ENCODE measurements around the gene ODF2L.

Gene ODF2L

GRCh38 chr1:86339014-86339812 is 56.9 kb downstream of the ODF2L start:
- peak; percentile 83 for DNase-seq (ENCODE audit: low read depth)
- no peak for TF ChIP-seq POLR2A (IDR thresholded peaks at IDR 0.05; ENCODE audit: extremely low read depth, insufficient read length)
- TF ChIP-seq, protein P1, sequence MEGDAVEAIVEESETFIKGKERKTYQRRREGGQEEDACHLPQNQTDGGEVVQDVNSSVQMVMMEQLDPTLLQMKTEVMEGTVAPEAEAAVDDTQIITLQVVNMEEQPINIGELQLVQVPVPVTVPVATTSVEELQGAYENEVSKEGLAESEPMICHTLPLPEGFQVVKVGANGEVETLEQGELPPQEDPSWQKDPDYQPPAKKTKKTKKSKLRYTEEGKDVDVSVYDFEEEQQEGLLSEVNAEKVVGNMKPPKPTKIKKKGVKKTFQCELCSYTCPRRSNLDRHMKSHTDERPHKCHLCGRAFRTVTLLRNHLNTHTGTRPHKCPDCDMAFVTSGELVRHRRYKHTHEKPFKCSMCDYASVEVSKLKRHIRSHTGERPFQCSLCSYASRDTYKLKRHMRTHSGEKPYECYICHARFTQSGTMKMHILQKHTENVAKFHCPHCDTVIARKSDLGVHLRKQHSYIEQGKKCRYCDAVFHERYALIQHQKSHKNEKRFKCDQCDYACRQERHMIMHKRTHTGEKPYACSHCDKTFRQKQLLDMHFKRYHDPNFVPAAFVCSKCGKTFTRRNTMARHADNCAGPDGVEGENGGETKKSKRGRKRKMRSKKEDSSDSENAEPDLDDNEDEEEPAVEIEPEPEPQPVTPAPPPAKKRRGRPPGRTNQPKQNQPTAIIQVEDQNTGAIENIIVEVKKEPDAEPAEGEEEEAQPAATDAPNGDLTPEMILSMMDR (IDR thresholded peaks at IDR 0.05; ENCODE audit: low read depth, low read length), result no peak
- no peak for TF ChIP-seq MYC (IDR thresholded peaks at IDR 0.05; ENCODE audit: low read depth, low read length)
- TF ChIP-seq, protein P2, sequence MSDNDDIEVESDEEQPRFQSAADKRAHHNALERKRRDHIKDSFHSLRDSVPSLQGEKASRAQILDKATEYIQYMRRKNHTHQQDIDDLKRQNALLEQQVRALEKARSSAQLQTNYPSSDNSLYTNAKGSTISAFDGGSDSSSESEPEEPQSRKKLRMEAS (IDR thresholded peaks at IDR 0.05; ENCODE audit: low read depth, low read length), result no peak
- H3K4me3 ChIP-seq (ENCODE audit: low read depth, low read length), result no peak overlapping the region

DNA sequence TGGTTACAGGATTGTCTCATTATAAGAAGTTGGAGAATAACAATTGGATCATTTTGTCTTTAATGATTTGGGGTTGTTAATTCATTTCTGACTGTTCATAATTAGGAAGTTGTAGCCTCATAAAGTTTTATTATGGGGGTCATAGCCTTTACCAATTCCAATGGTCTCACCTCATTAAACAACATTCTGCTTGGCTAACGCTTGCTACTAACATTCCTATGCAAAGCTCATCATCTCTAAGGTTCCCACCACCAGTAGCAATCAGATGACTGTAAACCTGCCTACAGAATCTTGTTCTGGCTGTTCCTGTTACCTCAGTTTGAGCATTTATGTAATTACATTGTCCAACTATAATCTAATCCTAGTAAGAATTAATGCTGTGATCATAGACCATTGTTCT is 60.2 kb downstream of the ODF2L start:
- TF ChIP-seq, protein P1 (IDR thresholded peaks at IDR 0.05; ENCODE audit: low read depth, low read length), result no peak
- no peak for TF ChIP-seq POLR2A (IDR thresholded peaks at IDR 0.05; ENCODE audit: extremely low read depth, insufficient read length)
- TF ChIP-seq, protein P2 (IDR thresholded peaks at IDR 0.05; ENCODE audit: low read depth, low read length), result no peak
- no peak for TF ChIP-seq MYC (IDR thresholded peaks at IDR 0.05; ENCODE audit: low read depth, low read length)
- DNase-seq (ENCODE audit: low read depth), result no peak
- no peak overlapping the region for H3K4me3 ChIP-seq (ENCODE audit: low read depth, low read length)

DNA sequence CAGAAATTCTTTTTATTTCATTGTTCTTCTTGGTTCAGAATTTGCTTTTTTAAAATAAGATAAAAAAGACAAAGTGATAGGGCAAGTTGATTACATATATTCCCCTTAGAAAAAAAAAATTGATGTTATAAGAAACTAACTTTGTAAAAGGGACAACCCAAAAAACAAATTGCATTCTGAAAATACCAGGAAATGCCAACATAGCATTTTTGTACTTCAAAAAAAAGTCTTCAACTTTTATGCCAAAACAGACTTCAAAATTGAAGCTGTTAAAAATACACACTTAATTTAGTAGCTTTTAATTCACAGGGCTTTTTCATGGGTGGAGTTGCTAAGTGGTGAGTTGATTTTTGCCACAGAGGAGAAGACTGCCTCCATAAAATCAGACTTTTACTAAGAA is 70.9 kb downstream of the ODF2L start:
- H3K4me3 ChIP-seq (ENCODE audit: low read depth, low read length), result no peak overlapping the region
- TF ChIP-seq MYC (IDR thresholded peaks at IDR 0.05; ENCODE audit: low read depth, low read length), result no peak
- TF ChIP-seq, protein P2 (IDR thresholded peaks at IDR 0.05; ENCODE audit: low read depth, low read length), result no peak
- TF ChIP-seq, protein P1 (IDR thresholded peaks at IDR 0.05; ENCODE audit: low read depth, low read length), result no peak
- TF ChIP-seq POLR2A (IDR thresholded peaks at IDR 0.05; ENCODE audit: extremely low read depth, insufficient read length), result no peak
- DNase-seq (ENCODE audit: low read depth), result no peak

DNA sequence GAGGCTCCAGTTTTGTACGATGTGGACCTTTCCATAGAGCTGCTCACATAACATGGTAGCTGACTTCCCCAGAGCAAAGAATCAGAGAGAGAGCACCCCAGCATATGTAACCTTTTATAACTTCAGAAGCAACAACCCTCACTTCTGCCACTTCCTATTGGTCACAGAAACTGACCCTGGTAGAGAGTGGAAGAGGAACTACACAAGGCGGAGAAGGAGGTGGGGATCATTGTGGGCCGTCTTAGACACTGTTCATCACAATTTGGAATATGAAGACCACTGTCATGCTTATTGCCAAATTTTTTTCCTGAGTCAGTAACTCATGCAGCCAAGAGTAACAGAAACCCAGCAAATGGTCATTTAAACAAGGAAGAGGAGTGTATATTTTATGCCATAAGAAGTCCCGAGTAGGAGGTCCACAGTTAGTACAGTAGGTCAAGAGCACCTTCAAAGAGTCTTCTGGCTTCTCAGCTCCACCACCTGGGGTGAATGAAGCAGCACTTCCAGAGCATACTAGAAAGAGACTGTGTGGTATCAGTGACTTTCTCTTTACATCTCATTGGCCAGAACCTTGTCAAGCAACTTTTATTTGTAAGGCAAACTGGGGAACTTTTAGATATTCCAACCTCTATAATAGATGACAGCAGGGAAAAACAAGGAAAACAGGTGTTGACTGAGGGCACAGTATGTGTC is 71.8 kb downstream of the ODF2L start:
- H3K4me3 ChIP-seq (ENCODE audit: low read depth, low read length), result no peak overlapping the region
- DNase-seq (ENCODE audit: low read depth), result peak; percentile 6
- no peak for TF ChIP-seq MYC (IDR thresholded peaks at IDR 0.05; ENCODE audit: low read depth, low read length)
- TF ChIP-seq, protein P1 (IDR thresholded peaks at IDR 0.05; ENCODE audit: low read depth, low read length), result no peak
- no peak for TF ChIP-seq POLR2A (IDR thresholded peaks at IDR 0.05; ENCODE audit: extremely low read depth, insufficient read length)
- TF ChIP-seq, protein P2 (IDR thresholded peaks at IDR 0.05; ENCODE audit: low read depth, low read length), result no peak

- no peak overlapping the region for H3K4me3 ChIP-seq (ENCODE audit: low read depth, low read length)
- TF ChIP-seq POLR2A (IDR thresholded peaks at IDR 0.05; ENCODE audit: extremely low read depth, insufficient read length) (no peak), MYC (IDR thresholded peaks at IDR 0.05; ENCODE audit: low read depth, low read length) (no peak)
- TF ChIP-seq, protein P2 (IDR thresholded peaks at IDR 0.05; ENCODE audit: low read depth, low read length), result no peak
- TF ChIP-seq, protein P1 (IDR thresholded peaks at IDR 0.05; ENCODE audit: low read depth, low read length), result no peak
- no peak for DNase-seq (ENCODE audit: low read depth)
Measured at GRCh38 chr1:86322241-86322640, 73.9 kb downstream of the ODF2L start.
